Type B pancreatic cell (in vitro differentiated cells): ENCODE data around the gene ESRRA. TPM values are rescaled to one million over a fixed set of nuclear protein-coding genes. Genes with fewer than 3 reads are reported as not detected.

ENCODE experiments used
- DNase-seq: peaks from one replicate; pipeline ENCODE4 v3.0.0; 2021; ENCODE audit warnings: mixed read lengths; ENCODE audit not compliant: unreplicated experiment; ENCODE audit errors: extremely low spot score
- H3K27ac Mint-ChIP-seq: 2 replicates; pipeline ENCODE4 v1.8.0; 2021; ENCODE audit warnings: mild to moderate bottlenecking, mixed read lengths
- H3K27me3 Mint-ChIP-seq: 2 replicates; pipeline ENCODE4 v1.8.0; 2021; ENCODE audit warnings: mixed read lengths
- H3K36me3 Mint-ChIP-seq: 2 replicates; pipeline ENCODE4 v1.8.0; 2021; ENCODE audit warnings: mixed read lengths
- H3K4me1 Mint-ChIP-seq: one replicate; pipeline ENCODE4 v1.8.0; 2021; ENCODE audit warnings: mixed read lengths; ENCODE audit not compliant: unreplicated experiment
- H3K4me3 Mint-ChIP-seq: 2 replicates; pipeline ENCODE4 v1.8.0; 2021; ENCODE audit warnings: mild to moderate bottlenecking, mixed read lengths
- H3K9me3 Mint-ChIP-seq: 2 replicates; pipeline ENCODE4 v1.8.0; 2021; ENCODE audit warnings: mixed read lengths
- total RNA-seq: library from RNA; stranded (reverse); gene quantifications from 2 replicates; pipeline ENCODE4 v1.2.1, GENCODE V29; 2021; ENCODE audit warnings: low replicate concordance
- TF ChIP-seq, protein P1 (sequence below): fragments of 200-600 bp; sonication (generic); conservative IDR thresholded peaks from 2 replicates; pipeline ENCODE4 v1.5.0; 2021; ENCODE audit warnings: antibody characterized with exemption, mild to moderate bottlenecking

Gene ESRRA
- total RNA-seq, 1 donor from 2014 or later = 41.7 TPM

DNA sequence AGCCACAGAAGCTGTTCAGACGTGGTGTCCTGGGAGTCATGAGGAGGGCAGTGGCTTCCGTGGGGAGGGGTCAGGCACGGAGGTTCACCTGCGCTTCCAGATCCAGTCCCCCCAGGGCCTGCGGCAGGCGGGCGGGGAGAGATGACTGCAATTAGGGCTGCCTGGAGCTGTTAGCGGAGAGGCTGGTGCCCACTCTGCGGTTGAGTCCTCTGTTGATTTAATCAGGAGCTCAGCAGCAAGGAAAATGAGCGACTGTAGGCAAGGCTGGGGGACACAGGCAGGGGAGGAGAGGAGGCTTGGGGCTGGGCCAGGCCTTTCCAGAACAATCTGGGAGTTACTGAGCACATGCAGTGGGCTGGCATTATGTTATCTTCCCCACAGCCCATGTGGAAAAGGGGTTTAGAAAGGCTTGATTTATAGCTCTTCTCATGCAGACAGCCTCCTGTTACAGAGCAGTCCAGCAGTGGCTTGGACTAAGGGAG is 40.9 kb upstream of the ESRRA start:
- Mint-ChIP-seq H3K27ac (peak overlapping the region; percentile 43), H3K36me3 (peaks cover 13% of the 10 kb centered on the region), H3K4me1 (peaks cover 11% of the 10 kb centered on the region), H3K9me3 (no peaks in the 10 kb centered on the region), H3K4me3 (no peak overlapping the region), H3K27me3 (no peaks in the 10 kb centered on the region)
- DNase-seq = no peak
- TF ChIP-seq, protein P1, sequence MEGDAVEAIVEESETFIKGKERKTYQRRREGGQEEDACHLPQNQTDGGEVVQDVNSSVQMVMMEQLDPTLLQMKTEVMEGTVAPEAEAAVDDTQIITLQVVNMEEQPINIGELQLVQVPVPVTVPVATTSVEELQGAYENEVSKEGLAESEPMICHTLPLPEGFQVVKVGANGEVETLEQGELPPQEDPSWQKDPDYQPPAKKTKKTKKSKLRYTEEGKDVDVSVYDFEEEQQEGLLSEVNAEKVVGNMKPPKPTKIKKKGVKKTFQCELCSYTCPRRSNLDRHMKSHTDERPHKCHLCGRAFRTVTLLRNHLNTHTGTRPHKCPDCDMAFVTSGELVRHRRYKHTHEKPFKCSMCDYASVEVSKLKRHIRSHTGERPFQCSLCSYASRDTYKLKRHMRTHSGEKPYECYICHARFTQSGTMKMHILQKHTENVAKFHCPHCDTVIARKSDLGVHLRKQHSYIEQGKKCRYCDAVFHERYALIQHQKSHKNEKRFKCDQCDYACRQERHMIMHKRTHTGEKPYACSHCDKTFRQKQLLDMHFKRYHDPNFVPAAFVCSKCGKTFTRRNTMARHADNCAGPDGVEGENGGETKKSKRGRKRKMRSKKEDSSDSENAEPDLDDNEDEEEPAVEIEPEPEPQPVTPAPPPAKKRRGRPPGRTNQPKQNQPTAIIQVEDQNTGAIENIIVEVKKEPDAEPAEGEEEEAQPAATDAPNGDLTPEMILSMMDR = no peak

DNA sequence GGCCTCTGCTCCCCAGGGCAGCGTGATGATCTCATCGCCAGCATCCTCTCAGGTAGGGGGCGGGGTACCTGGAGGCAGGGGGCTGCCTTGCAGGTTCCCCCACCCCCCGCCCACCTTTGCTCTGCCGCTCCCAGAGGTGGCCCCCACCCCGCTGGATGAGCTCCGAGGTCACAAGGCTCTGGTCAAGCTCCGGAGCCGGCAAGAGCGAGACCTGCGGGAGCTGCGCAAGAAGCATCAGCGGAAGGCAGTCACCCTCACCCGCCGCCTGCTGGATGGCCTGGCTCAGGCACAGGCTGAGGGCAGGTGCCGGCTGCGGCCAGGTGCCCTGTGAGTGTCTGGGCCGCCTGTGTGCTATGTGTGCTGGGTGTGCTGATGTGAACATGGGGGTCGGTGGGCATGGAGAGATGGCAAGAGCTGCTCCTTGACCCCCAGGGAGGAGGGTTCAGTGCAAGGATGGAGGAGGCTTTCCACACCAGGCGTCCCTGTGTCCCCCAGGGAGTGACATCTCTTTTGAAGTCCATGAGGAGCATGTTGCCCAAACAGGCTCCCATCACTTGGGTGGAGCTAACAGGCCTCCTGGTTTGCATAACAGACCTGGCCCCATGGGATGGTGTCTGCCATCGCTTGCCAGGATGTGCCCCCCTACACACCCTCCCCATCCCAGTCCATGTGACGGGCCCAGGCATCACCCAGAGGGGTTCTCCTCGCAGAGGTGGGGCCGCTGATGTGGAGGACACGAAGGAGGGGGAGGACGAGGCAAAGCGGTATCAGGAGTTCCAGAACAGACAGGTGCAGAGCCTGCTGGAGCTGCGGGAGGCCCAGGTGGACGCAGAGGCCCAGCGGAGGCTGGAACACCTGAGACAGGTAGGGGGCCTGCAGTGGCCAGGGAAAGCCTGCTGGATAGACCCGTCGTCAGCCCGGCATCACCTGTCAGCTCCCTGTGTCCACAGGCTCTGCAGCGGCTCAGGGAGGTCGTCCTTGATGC is 39.9 kb upstream of the ESRRA start:
- Mint-ChIP-seq H3K4me3 (no peak overlapping the region), H3K9me3 (no peaks in the 10 kb centered on the region), H3K27me3 (peaks cover 5% of the 10 kb centered on the region), H3K36me3 (peaks cover 4% of the 10 kb centered on the region), H3K27ac (no peak overlapping the region), H3K4me1 (peaks cover 11% of the 10 kb centered on the region)
- TF ChIP-seq, protein P1 = no peak
- no peak for DNase-seq

DNA sequence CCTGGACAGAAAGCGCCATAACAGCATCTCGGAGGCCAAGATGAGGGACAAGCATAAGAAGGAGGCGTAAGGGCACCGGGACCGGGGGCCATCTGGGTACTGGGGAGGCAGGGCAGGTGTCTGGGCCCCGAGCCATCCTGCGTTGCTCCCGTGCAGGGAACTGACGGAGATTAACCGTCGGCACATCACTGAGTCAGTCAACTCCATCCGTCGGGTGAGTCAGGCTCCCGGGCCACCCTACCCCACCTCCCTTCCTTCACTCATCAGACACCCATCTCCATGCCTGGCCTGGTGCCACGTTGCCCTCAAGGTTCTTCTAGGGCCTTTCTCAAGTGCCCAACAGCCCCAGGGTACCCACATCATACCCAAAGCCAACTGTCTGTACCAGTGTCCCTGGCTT is 39.0 kb upstream of the ESRRA start:
- H3K27me3 Mint-ChIP-seq = peaks cover 5% of the 10 kb centered on the region
- TF ChIP-seq, protein P1 = no peak
- no peak overlapping the region for H3K27ac Mint-ChIP-seq
- peaks cover 11% of the 10 kb centered on the region for H3K4me1 Mint-ChIP-seq
- no peak overlapping the region for H3K4me3 Mint-ChIP-seq
- no peaks in the 10 kb centered on the region for H3K9me3 Mint-ChIP-seq
- peaks cover 4% of the 10 kb centered on the region for H3K36me3 Mint-ChIP-seq
- DNase-seq = no peak

DNA sequence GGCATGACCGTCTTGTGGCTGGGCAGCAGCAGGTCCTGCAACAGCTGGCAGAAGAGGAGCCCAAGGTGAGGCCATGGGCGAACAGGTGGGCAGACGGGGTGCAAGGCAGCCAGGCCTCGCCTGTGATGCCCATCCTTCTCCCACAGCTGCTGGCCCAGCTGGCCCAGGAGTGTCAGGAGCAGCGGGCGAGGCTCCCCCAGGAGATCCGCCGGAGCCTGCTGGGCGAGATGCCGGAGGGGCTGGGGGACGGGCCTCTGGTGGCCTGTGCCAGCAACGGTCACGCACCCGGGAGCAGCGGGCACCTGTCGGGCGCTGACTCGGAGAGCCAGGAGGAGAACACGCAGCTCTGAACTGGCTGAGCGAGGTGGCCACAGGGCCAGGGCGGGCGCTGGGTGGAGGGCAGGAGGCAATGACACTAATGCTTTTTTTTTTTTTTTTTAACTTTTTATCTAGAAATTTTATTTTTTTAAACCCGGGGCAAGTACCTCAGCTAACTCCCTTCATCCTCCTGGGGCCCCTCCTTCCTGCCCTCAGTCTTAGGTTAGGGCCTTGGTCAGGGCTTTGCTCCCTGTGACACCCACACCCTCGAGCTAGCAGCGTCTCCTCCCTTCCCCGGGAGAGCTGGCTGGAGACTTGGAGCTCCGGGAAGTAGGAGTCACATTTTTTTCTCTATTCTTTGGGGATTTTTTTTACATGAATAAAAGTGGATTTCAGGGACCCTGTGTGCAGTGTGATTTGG is 37.9 kb upstream of the ESRRA start:
- Mint-ChIP-seq H3K27ac (peak overlapping the region; percentile 99), H3K36me3 (peaks cover 4% of the 10 kb centered on the region), H3K4me1 (peaks cover 17% of the 10 kb centered on the region), H3K4me3 (no peak overlapping the region), H3K27me3 (peaks cover 5% of the 10 kb centered on the region), H3K9me3 (no peaks in the 10 kb centered on the region)
- TF ChIP-seq, protein P1 = no peak
- DNase-seq = no peak

DNA sequence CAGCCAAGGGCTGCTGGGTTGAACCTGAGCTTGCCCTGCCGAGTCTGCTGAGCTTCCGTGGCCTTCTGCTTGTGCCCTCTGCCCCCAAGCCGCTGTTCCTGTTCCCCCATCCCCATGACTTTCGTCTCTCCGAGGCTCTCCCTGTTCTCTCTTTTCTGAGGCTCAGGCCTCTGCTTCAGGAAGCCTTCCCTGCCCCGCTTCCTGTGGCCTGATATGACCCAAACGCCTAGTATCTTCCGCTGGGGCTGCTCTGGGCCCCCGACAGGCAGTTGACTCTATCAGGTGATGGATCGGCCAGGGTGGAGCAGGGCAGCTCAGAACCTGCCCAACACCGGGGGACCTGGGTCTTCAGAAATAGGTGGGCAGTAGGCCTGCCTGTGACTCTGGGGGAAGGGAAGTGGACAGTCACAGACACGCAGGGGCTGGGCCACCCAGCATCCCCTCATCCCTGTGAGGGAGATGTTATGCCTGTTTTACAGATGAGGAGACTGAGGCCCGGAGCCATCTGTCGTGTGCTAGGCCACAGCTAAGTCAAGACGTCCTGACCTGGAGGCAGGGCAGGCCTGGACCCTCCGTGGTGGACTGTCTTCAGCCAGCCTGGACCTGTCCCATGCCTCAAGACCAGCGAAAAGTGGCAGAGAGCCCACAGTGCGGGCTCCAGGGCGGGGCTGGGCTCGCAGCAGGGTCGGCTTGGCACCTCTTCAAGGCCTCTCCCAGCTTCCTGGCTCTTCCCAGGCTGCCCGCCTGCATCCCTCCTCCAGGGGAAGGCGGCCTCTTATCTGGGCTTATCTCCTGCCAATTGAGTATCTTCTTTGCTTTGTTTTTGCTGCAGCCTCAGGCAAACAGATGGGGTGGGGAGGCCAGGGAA is 37.1 kb upstream of the ESRRA start:
- peak overlapping the region; percentile 100 for H3K4me3 Mint-ChIP-seq
- H3K27me3 Mint-ChIP-seq = peaks cover 5% of the 10 kb centered on the region
- H3K36me3 Mint-ChIP-seq = peaks cover 4% of the 10 kb centered on the region
- H3K27ac Mint-ChIP-seq = peak overlapping the region; percentile 99
- DNase-seq = no peak
- peaks cover 19% of the 10 kb centered on the region for H3K4me1 Mint-ChIP-seq
- no peaks in the 10 kb centered on the region for H3K9me3 Mint-ChIP-seq
- TF ChIP-seq, protein P1 = no peak
